Mesenchymal stem cell (in vitro differentiated cells and primary cell): ENCODE measurements around the gene CETP.
"Not testable (repeated sequence)": the region's sequence is repeated elsewhere in the genome, so short reads cannot be mapped to it uniquely, and the experiment has no call there.

Experiments used
- DNase-seq: peaks from one replicate; pipeline ENCODE4 v3.0.0-alpha.2; 2013
- H2AFZ ChIP-seq: one replicate; pipeline ENCODE4 v1.6.1; 2013; ENCODE audit warnings: low read depth, mild to moderate bottlenecking, control low read depth, inconsistent platforms, low read length, moderate library complexity
- H2AK5ac ChIP-seq: 2 replicates; pipeline ENCODE4 v1.6.1; 2013; ENCODE audit warnings: low read length, moderate library complexity, mild to moderate bottlenecking, inconsistent platforms; ENCODE audit not compliant: severe bottlenecking
- H2BK120ac ChIP-seq: one replicate; pipeline ENCODE4 v1.6.1; 2013; ENCODE audit warnings: low read depth, mild to moderate bottlenecking, inconsistent platforms, low read length, moderate library complexity
- H2BK12ac ChIP-seq, 2 experiments: one replicate each; pipeline ENCODE4 v1.6.1; 2013; ENCODE audit warnings: inconsistent platforms in 2 of 2, low read length in 2 of 2, mild to moderate bottlenecking in 2 of 2, moderate library complexity in 2 of 2, control low read depth in 1 of 2
- H2BK15ac ChIP-seq: one replicate; pipeline ENCODE4 v1.6.1; 2013; ENCODE audit warnings: mild to moderate bottlenecking, low read depth, inconsistent platforms; ENCODE audit not compliant: poor library complexity, severe bottlenecking
- H2BK5ac ChIP-seq: 2 replicates; pipeline ENCODE4 v1.6.1; 2013; ENCODE audit warnings: low read depth, mild to moderate bottlenecking, low read length, control low read depth, inconsistent platforms; ENCODE audit not compliant: poor library complexity, severe bottlenecking
- H3K14ac ChIP-seq, 2 experiments: one replicate each; pipeline ENCODE4 v1.6.1; 2013; ENCODE audit warnings: inconsistent platforms in 2 of 2, low read length in 2 of 2, control low read depth in 1 of 2, mild to moderate bottlenecking in 1 of 2, moderate library complexity in 1 of 2
- H3K18ac ChIP-seq, 2 experiments: one replicate each; pipeline ENCODE4 v1.6.1; 2013; ENCODE audit warnings: inconsistent platforms in 2 of 2, low read length in 2 of 2, control low read depth in 1 of 2, low read depth in 1 of 2, mild to moderate bottlenecking in 1 of 2
- H3K23ac ChIP-seq, 2 experiments: one replicate each; pipeline ENCODE4 v1.6.1; 2013; ENCODE audit warnings: inconsistent platforms in 2 of 2, low read length in 2 of 2, mild to moderate bottlenecking in 2 of 2, moderate library complexity in 2 of 2, control low read depth in 1 of 2
- H3K27ac ChIP-seq: 2 replicates; pipeline ENCODE4 v1.5.1; 2013; ENCODE audit warnings: mild to moderate bottlenecking, moderate library complexity, low read length, control low read depth, inconsistent platforms; ENCODE audit not compliant: poor library complexity, severe bottlenecking
- H3K27me3 ChIP-seq, 2 experiments: 2 replicates each; pipeline versions ENCODE4 v1.6.1 to v1.7.0; 2013; ENCODE audit warnings: low read length in 2 of 2, mild to moderate bottlenecking in 2 of 2, moderate library complexity in 2 of 2, control low read depth in 1 of 2, inconsistent platforms in 1 of 2; ENCODE audit not compliant: control insufficient read depth in 1 of 2, insufficient read depth in 1 of 2
- H3K36me3 ChIP-seq, 2 experiments: 2 replicates each; pipeline versions ENCODE4 v1.6.1 to v1.7.0; 2013; ENCODE audit warnings: low read length in 2 of 2, control low read depth in 1 of 2, inconsistent platforms in 1 of 2, low read depth in 1 of 2, mild to moderate bottlenecking in 1 of 2; ENCODE audit not compliant: insufficient read depth in 2 of 2, control insufficient read depth in 1 of 2
- H3K4ac ChIP-seq, 2 experiments: one replicate each; pipeline ENCODE4 v1.6.1; 2013; ENCODE audit warnings: inconsistent platforms in 2 of 2, low read length in 2 of 2, mild to moderate bottlenecking in 2 of 2, moderate library complexity in 2 of 2, control low read depth in 1 of 2, low read depth in 1 of 2
- H3K4me1 ChIP-seq: 2 replicates; pipeline ENCODE4 v1.6.1; 2013; ENCODE audit warnings: low read depth, low read length, control low read depth; ENCODE audit not compliant: control insufficient read depth, insufficient read depth
- H3K4me2 ChIP-seq: 2 replicates; pipeline ENCODE4 v1.6.1; 2013; ENCODE audit warnings: low read length, mild to moderate bottlenecking, inconsistent platforms; ENCODE audit not compliant: poor library complexity, severe bottlenecking
- H3K4me3 ChIP-seq, 2 experiments: 2 replicates each; pipeline versions ENCODE4 v1.5.1 to v1.7.0; 2013; ENCODE audit warnings: low read length in 2 of 2, mild to moderate bottlenecking in 2 of 2, control low read depth in 1 of 2, low read depth in 1 of 2; ENCODE audit not compliant: insufficient read depth in 1 of 2
- H3K79me1 ChIP-seq: replicated peaks from 2 replicates; pipeline ENCODE4 v1.6.1; 2013; ENCODE audit warnings: mild to moderate bottlenecking, control low read depth, low read length, inconsistent platforms; ENCODE audit not compliant: poor library complexity, severe bottlenecking
- H3K9ac ChIP-seq: 2 replicates; pipeline ENCODE4 v1.7.0; 2013; ENCODE audit warnings: mild to moderate bottlenecking, low read length, moderate library complexity
- H3K9me3 ChIP-seq: 2 replicates; pipeline ENCODE4 v1.7.0; 2013; ENCODE audit warnings: mild to moderate bottlenecking, low read length; ENCODE audit not compliant: control insufficient read depth
- H4K8ac ChIP-seq: one replicate; pipeline ENCODE4 v1.6.1; 2013; ENCODE audit warnings: inconsistent platforms, mild to moderate bottlenecking, low read length, moderate library complexity
- H4K91ac ChIP-seq: one replicate; pipeline ENCODE4 v1.6.1; 2013; ENCODE audit warnings: mild to moderate bottlenecking, low read length, inconsistent platforms
- WGBS: methylation state at CpG from one replicate; pipeline ENCODE4 v1.1.7; 2013; ENCODE audit warnings: mixed read lengths; 5-methylcytosine and 5-hydroxymethylcytosine counted together

The CETP gene

GRCh38 chr16:56985962-56986360, 24.2 kb downstream of the CETP start:
- H4K91ac ChIP-seq = peak overlapping the region; percentile 72
- no peaks in the 10 kb centered on the region for H3K9me3 ChIP-seq
- H2BK12ac ChIP-seq = peak overlapping the region; percentile 69 to 72
- peak overlapping the region; percentile 63 to 73 for H3K18ac ChIP-seq
- H3K14ac ChIP-seq = no peak overlapping the region
- no peak overlapping the region for H2AFZ ChIP-seq
- no peaks in the 10 kb centered on the region for H3K79me1 ChIP-seq
- no peak overlapping the region for H3K4me3 ChIP-seq
- no peak overlapping the region for H3K23ac ChIP-seq
- H2AK5ac ChIP-seq = peak overlapping the region; percentile 62
- no peaks in the 10 kb centered on the region for H3K27me3 ChIP-seq
- H3K4me1 ChIP-seq = peaks cover 19% of the 10 kb centered on the region
- H3K4me2 ChIP-seq = no peak overlapping the region
- H2BK5ac ChIP-seq = no peak overlapping the region
- WGBS = no CpG with 5 or more reads among the region's 2 CpGs
- peak overlapping the region; percentile 52 to 74 for H3K4ac ChIP-seq
- H2BK15ac ChIP-seq = peak overlapping the region; percentile 76
- no peak for DNase-seq
- H4K8ac ChIP-seq = peak overlapping the region; percentile 74
- H3K27ac ChIP-seq = no peak overlapping the region
- peaks cover 0 to 15% of the 10 kb centered on the region in 2 experiments for H3K36me3 ChIP-seq
- H2BK120ac ChIP-seq = peak overlapping the region; percentile 64
- H3K9ac ChIP-seq = peak overlapping the region; percentile 41

- Histone ChIP-seq H2AK5ac (peak overlapping the region; percentile 62), H3K14ac (no peak overlapping the region), H3K9me3 (no peaks in the 10 kb centered on the region), H3K27ac (no peak overlapping the region), H2AFZ (no peak overlapping the region), H3K27me3 (no peaks in the 10 kb centered on the region), H3K4me3 (no peak overlapping the region), H3K4me1 (peaks cover 19% of the 10 kb centered on the region), H3K79me1 (no peaks in the 10 kb centered on the region), H3K9ac (no peak overlapping the region), H2BK5ac (no peak overlapping the region), H3K4me2 (no peak overlapping the region), H2BK12ac (peak overlapping the region; percentile 63 to 72), H3K4ac (peak overlapping the region in 1 of 2 experiments; percentile 74), H3K36me3 (peaks cover 0 to 15% of the 10 kb centered on the region in 2 experiments), H3K18ac (no peak overlapping the region), H4K91ac (peak overlapping the region; percentile 72), H4K8ac (peak overlapping the region; percentile 67), H3K23ac (no peak overlapping the region), H2BK15ac (peak overlapping the region; percentile 76), H2BK120ac (peak overlapping the region; percentile 64)
- WGBS = no CpG with 5 or more reads among the region's 1 CpG
- DNase-seq = no peak
These were observed 24.6 kb downstream of the CETP start for GRCh38 chr16:56986361-56986760.

GRCh38 chr16:56986908-56987307, 25.2 kb downstream of the CETP start:
- not testable (repeated sequence) for H3K23ac ChIP-seq, H3K27me3 ChIP-seq, H2AFZ ChIP-seq, DNase-seq, H3K4me3 ChIP-seq, H3K79me1 ChIP-seq, H3K4me2 ChIP-seq, H3K14ac ChIP-seq, H3K4ac ChIP-seq, H4K91ac ChIP-seq, H2AK5ac ChIP-seq, H2BK15ac ChIP-seq, H3K9ac ChIP-seq, H2BK12ac ChIP-seq, H3K9me3 ChIP-seq, H3K18ac ChIP-seq, H3K27ac ChIP-seq, H4K8ac ChIP-seq, H2BK120ac ChIP-seq, H2BK5ac ChIP-seq
- Histone ChIP-seq H3K36me3 (peaks cover 0 to 12% of the 10 kb centered on the region in 2 experiments), H3K4me1 (peaks cover 19% of the 10 kb centered on the region)
- WGBS = 90% methylated on average over 4 of the region's 4 CpGs

GRCh38 chr16:56987692-56988091, 25.9 kb downstream of the CETP start:
- Histone ChIP-seq H3K36me3 (peaks cover 0 to 13% of the 10 kb centered on the region in 2 experiments), H3K4me1 (peaks cover 19% of the 10 kb centered on the region), H3K4ac (no peak overlapping the region), H4K8ac (no peak overlapping the region), H3K4me2 (no peak overlapping the region), H3K9me3 (no peaks in the 10 kb centered on the region), H3K18ac (no peak overlapping the region), H2BK15ac (no peak overlapping the region), H4K91ac (no peak overlapping the region), H2AFZ (no peak overlapping the region), H2BK12ac (peak overlapping the region in 1 of 2 experiments; percentile 32), H3K27me3 (no peaks in the 10 kb centered on the region), H3K27ac (no peak overlapping the region), H3K9ac (peak overlapping the region; percentile 97), H3K4me3 (peak overlapping the region in 1 of 2 experiments; percentile 96), H2BK5ac (no peak overlapping the region), H2AK5ac (peak overlapping the region; percentile 1), H3K79me1 (no peaks in the 10 kb centered on the region), H3K23ac (no peak overlapping the region), H3K14ac (no peak overlapping the region), H2BK120ac (no peak overlapping the region)
- DNase-seq = no peak
- 94% methylated on average over 2 of the region's 2 CpGs for WGBS
